GM19351 (cell line): Measurements from ENCODE around the gene MOCOS.
A peak's percentile ranks its signal among the peaks of the same experiment; 100 is the strongest.

Source experiments
- ATAC-seq: cut with Tn5 transposase; IDR thresholded peaks from one replicate; pipeline ENCODE4 v1.9.1; 2021; ENCODE audit warnings: mild to moderate bottlenecking, moderate library complexity; ENCODE audit not compliant: unreplicated experiment

Gene MOCOS

DNA sequence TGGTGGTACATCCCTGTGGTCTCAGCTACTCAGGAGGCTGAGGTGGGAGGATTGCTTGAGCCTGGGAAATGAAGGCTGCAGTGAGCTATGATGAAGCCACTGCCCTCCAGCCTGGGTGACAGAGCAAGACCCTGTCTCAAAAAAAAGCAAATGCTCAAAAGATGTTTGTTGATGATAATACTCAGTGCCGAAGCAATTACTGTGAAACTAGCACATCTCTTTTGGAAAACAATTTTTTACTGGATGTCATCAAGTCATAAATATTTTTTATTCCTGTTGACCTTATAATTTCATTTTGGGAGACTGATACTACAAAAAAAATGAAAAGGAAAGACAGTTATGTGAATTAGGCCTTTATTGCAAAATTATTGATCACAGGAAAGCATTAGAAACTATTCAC lies 75.7 kb downstream of the MOCOS start:
- no peak for ATAC-seq

DNA sequence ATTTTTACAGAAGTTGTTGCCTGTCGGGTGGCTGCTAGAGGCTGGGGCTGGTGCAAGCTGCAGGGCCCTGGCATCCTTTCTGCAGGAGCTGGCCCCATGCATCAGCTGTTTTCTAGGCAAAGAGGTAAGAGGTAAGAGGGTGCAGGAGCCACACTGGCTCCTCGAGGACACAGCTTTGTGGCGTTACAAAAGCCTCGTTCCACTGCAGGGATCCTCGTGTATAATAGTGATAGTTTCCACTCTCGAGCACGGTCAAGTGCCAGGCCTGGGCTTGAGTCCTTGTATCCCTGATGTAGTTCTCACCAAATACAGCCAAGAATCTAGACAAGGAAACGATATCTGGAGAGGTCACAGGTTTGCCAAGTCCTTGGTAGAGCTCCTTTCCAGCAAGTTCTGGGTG lies 77.0 kb downstream of the MOCOS start:
- ATAC-seq = no peak

DNA sequence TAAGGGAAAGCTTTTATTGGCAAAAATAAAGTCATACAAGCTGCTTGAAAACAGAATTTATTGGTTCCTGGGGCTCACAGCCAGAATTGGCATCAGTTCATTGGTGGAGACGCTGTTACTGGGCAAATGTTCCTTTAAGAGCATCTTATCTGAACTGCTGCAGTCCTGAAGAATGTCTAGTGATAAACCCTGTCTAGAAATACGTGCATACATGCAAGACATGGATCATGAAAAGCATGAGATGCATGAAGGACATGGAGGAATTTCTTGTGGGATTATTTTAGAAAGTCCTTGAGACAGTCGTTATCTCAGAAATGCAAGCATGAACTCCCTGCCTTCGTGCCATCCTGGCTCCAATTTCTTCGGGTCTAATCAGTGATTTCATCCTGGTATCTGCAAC lies 77.7 kb downstream of the MOCOS start:
- ATAC-seq = no peak

DNA sequence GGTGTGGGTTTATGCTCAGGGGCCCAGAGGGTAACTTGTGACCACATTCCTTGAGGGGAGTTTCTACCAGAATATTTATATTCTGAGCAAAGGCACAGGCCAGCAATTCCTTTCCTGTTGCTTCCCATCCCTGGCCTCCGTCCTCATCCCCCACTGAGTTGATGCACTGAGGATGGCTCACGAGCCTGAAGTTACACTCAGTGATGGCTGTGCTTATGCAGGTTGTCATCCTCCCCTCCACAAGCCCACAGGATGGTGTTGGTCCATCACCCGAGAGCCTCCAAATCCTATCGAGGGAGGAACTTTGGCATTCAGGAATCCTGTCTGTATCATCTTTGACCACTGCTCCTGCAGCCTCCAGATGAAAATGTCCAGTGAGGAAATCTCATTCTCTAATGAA lies 81.9 kb downstream of the MOCOS start:
- no peak for ATAC-seq

DNA sequence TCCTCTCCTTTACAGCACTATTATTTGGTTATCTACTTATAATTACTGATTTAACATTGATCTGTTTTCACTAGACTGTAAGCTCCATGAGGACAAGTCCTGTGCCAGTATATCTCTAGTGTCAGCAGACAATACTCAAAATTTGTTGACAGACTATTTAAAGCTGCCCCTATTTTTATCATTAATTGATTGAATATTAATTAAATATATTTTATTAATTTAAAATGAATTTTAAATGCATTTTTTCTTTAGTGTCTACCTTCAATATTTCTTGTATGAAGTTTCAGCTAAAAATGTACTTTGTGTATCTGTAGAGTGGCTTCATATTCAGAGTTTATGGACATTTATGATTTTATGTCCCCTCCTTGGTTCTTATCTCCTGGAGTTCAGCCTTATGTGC lies 83.9 kb downstream of the MOCOS start:
- no peak for ATAC-seq

- no peak for ATAC-seq
These were observed 86.0 kb downstream of the MOCOS start for GRCh38 chr18:36273347-36273746.

DNA sequence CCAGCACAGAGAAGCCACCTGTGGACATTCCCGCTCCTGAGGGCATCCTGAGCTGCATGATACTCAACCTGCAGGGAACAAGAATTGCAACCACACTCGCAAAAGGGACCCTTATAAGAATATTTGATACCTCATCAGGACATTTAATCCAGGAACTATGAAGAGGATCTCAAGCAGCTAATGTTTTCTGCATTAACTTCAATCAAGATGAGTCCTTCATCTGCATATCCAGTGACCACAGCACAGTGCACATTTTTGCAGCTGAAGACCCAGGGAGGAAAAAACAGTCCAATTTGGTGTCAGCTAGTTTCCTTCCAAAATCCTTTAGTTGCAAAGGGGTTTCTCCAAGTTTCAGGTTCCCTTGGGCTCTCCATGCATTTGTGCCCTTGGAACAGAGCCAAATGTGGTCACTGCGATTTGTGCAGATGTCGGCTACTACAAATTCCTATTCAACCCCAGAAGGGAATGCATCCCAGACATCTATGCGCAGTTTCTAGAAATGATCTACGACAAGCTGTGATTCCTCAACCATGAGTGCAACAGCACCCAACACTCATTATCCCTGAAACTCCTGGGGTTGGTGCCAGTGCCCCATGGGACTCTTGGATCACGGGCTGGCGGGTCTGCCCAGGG lies 86.9 kb downstream of the MOCOS start:
- ATAC-seq = no peak

- ATAC-seq = no peak
These were observed 88.3 kb downstream of the MOCOS start for GRCh38 chr18:36275561-36275960.

DNA sequence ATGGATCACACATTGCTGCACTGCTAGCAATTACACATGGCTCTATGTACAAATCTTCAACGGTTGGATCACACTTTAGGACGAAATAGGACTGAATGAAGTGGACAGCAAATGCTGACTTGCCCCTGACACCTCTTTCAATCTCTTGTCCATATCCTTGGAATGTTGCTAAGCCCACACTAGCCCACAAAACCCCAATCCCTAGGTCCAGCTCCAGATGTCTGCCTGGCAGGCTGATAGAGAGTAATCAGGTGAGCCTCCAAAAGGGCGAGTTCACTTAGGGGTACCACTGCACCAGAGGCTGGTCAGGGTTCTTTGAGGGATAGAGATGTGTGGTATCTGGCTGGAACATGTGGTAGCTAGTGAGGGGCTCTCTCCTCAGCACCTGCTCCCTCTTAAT lies 91.7 kb downstream of the MOCOS start:
- ATAC-seq = no peak

- no peak for ATAC-seq
These were observed 94.6 kb downstream of the MOCOS start for GRCh38 chr18:36281936-36282335.

- ATAC-seq = no peak
These were observed 96.2 kb downstream of the MOCOS start for GRCh38 chr18:36283448-36283847.

DNA sequence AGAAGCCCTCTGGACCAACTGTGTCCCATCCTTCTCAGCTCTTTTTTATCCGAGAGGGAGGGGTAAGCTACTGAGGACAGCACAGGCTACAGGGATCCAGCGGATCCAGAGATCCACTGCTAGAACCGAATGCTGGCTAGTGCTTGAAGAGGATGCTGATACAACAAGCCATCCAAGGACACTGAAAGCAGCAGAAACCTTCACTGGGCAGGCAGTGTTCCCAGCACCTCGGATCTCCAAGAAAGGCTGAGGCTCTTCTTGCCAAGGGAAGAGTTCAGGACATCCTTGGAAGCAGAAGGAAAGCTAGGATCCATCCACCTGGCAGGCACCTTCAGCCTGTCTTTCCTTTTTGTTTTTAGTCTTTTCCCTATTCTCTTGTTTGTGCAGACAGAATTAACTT lies 97.0 kb downstream of the MOCOS start:
- ATAC-seq = no peak

DNA sequence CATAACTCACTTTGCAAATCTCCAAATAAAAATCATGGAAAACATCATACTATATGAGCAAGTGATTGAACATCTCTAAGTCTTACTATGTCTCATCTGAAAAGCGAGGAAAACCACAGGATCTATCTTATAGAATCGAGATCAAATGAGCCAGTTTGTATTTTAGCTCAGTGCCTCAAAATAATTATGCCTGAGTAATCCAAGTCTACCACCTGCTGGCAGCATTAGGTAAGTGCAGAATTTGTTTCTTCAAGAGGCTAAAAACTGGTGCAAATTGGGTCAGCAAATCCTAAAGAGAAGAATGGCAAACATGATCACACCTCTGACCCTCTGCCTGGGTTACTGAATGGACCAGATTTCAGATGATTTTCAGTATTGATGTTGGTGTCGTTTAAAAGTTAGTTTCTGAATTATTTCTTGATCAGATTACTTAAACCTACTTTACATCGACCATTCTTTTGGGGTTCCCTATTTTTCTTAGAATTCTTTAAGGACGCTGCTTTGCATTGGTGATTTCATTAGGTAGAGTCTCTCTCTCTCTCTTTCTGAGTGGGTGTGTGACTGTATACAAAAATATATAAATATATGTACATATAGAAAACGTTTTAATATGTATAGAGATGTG lies 97.5 kb downstream of the MOCOS start:
- ATAC-seq = no peak

DNA sequence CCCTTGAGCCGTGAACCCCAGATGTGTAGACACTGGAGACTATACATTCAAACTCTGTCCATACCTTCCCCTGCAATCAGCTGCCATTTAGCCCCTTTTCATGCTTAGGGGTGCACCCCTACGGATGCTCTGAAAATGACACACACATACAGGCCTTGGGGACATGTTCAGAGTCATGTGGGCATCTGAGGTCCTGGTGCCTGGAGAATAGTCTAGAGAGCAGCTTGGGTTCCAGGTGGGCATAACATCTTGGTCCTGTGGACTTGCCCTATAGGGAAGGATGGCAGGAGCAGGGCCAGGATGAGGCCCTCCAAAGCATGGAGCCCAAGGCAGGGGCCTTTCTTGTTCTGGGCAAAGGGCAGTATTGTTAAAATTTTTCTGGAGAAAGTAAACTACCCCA lies 100.4 kb downstream of the MOCOS start:
- ATAC-seq = no peak

- no peak for ATAC-seq
These were observed 101.4 kb downstream of the MOCOS start for GRCh38 chr18:36288689-36289088.

- ATAC-seq = no peak
These were observed 106.7 kb downstream of the MOCOS start for GRCh38 chr18:36294031-36294430.

GRCh38 chr18:36295214-36295613 lies 107.9 kb downstream of the MOCOS start:
- no peak for ATAC-seq

DNA sequence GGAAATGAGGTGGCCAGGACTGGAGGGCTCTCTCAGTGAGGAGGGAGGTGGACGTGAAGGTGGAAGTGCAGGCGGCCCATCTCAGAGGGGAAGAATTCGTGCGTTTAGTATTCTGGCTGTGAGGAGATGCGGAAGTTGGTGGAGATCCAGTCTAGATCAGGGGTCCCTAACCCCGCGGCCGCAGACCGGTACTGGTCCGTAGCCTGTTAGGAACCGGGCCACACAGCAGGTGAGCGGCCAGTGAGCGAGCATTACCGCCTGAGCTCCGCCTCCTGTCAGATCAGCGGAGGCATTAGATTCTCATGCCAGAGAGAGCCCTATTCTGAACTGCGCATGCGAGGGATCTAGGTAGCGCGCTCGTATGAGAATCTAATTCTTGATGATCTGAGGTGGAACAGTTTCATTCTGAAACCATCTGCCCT lies 108.6 kb downstream of the MOCOS start:
- no peak for ATAC-seq

- ATAC-seq = peak; percentile 17
These were observed 109.5 kb downstream of the MOCOS start for GRCh38 chr18:36296650-36297416.

- peak; percentile 67 for ATAC-seq
These were observed 110.3 kb downstream of the MOCOS start, which contains the start of gene FHOD3 for GRCh38 chr18:36297417-36298125. Gene FHOD3 (plus strand): TSS chr18:36297713. CDS start chr18:36297836, 123 bp downstream.

- no peak for ATAC-seq
These were observed 110.9 kb downstream of the MOCOS start for GRCh38 chr18:36298126-36298741.
